H9 (cell line): ENCODE measurements around the gene LRRC31. TPM values are rescaled to one million over a fixed set of nuclear protein-coding genes. Genes with fewer than 3 reads are reported as not detected.

Experiments used
- DNase-seq: peaks from one replicate; pipeline ENCODE4 v3.0.0-alpha.2; 2017
- H2AFZ ChIP-seq: one replicate; pipeline ENCODE4 v1.6.1; 2013; ENCODE audit warnings: mild to moderate bottlenecking, low read length, control low read depth, moderate library complexity
- H2AK5ac ChIP-seq: 2 replicates; pipeline ENCODE4 v1.6.1; 2013; ENCODE audit warnings: low read length, control low read depth, mixed read lengths; ENCODE audit not compliant: insufficient read length
- H2BK120ac ChIP-seq: one replicate; pipeline ENCODE4 v1.6.1; 2013; ENCODE audit warnings: low read depth, mild to moderate bottlenecking, low read length, control low read depth, inconsistent platforms; ENCODE audit not compliant: poor library complexity, severe bottlenecking
- H2BK12ac ChIP-seq: 2 replicates; pipeline ENCODE4 v1.6.1; 2013; ENCODE audit warnings: low read length, control low read depth, mixed read lengths, low read depth; ENCODE audit not compliant: insufficient read length
- H2BK15ac ChIP-seq: 2 replicates; pipeline ENCODE4 v1.6.1; 2013; ENCODE audit warnings: low read depth, low read length, control low read depth
- H2BK20ac ChIP-seq: one replicate; pipeline ENCODE4 v1.6.1; 2013; ENCODE audit warnings: low read depth, mild to moderate bottlenecking, low read length, control low read depth, inconsistent platforms; ENCODE audit not compliant: poor library complexity, severe bottlenecking
- H2BK5ac ChIP-seq: 2 replicates; pipeline ENCODE4 v1.6.1; 2013; ENCODE audit warnings: low read length, control low read depth, mixed read lengths; ENCODE audit not compliant: insufficient read length
- H3K14ac ChIP-seq: 2 replicates; pipeline ENCODE4 v1.6.1; 2013; ENCODE audit warnings: low read length, control low read depth; ENCODE audit not compliant: insufficient read depth
- H3K18ac ChIP-seq: 2 replicates; pipeline ENCODE4 v1.6.1; 2013; ENCODE audit warnings: low read depth, mild to moderate bottlenecking, mixed read lengths, low read length, control low read depth; ENCODE audit not compliant: insufficient read length
- H3K23ac ChIP-seq: 2 replicates; pipeline ENCODE4 v1.6.1; 2013; ENCODE audit warnings: low read length, control low read depth, mixed read lengths, low read depth; ENCODE audit not compliant: insufficient read length
- H3K23me2 ChIP-seq: 2 replicates; pipeline ENCODE4 v1.6.1; 2013; ENCODE audit warnings: low read depth, mild to moderate bottlenecking, mixed read lengths, low read length, control low read depth; ENCODE audit not compliant: insufficient read length, poor library complexity, severe bottlenecking
- H3K27ac ChIP-seq: 2 replicates; pipeline ENCODE4 v1.5.1; 2013; ENCODE audit warnings: low read length, control low read depth, mixed read lengths, low read depth; ENCODE audit not compliant: insufficient read length
- H3K27me3 ChIP-seq: 2 replicates; pipeline ENCODE4 v1.6.1; 2013; ENCODE audit warnings: low read length, control low read depth, inconsistent platforms; ENCODE audit not compliant: insufficient read depth
- H3K4ac ChIP-seq: 2 replicates; pipeline ENCODE4 v1.6.1; 2013; ENCODE audit warnings: low read depth, mild to moderate bottlenecking, control low read depth, inconsistent platforms, low read length, moderate library complexity
- H3K4me1 ChIP-seq: 2 replicates; pipeline ENCODE4 v1.6.1; 2013; ENCODE audit warnings: low read length, control low read depth, inconsistent platforms; ENCODE audit not compliant: insufficient read depth
- H3K4me2 ChIP-seq: 2 replicates; pipeline ENCODE4 v1.6.1; 2013; ENCODE audit warnings: low read length, control low read depth, mixed read lengths; ENCODE audit not compliant: insufficient read length, insufficient read depth
- H3K56ac ChIP-seq: 2 replicates; pipeline ENCODE4 v1.6.1; 2013; ENCODE audit warnings: low read depth, mild to moderate bottlenecking, mixed read lengths, low read length, control low read depth; ENCODE audit not compliant: insufficient read length
- H3K79me1 ChIP-seq: 2 replicates; pipeline ENCODE4 v1.6.1; 2013; ENCODE audit warnings: low read depth, mild to moderate bottlenecking, moderate library complexity, low read length, control low read depth, inconsistent platforms; ENCODE audit not compliant: insufficient read depth, poor library complexity, severe bottlenecking
- H3K79me2 ChIP-seq: 2 replicates; pipeline ENCODE4 v1.6.1; 2013; ENCODE audit warnings: low read length, control low read depth, inconsistent platforms; ENCODE audit not compliant: insufficient read depth
- H3K9ac ChIP-seq: 2 replicates; pipeline ENCODE4 v1.6.1; 2013; ENCODE audit warnings: low read length, control low read depth, mixed read lengths; ENCODE audit not compliant: insufficient read length; ENCODE audit errors: extremely low read depth
- H3K9me3 ChIP-seq: one replicate; pipeline ENCODE4 v1.6.1; 2013; ENCODE audit warnings: low read depth, low read length, inconsistent platforms; ENCODE audit not compliant: control insufficient read depth
- H3T11ph ChIP-seq: one replicate; pipeline ENCODE4 v1.6.1; 2013; ENCODE audit warnings: mild to moderate bottlenecking, low read length, control low read depth, inconsistent platforms
- H4K20me1 ChIP-seq: one replicate; pipeline ENCODE4 v1.6.1; 2013; ENCODE audit not compliant: control insufficient read depth, insufficient read length, insufficient read depth
- H4K5ac ChIP-seq: 2 replicates; pipeline ENCODE4 v1.6.1; 2013; ENCODE audit warnings: low read depth, mild to moderate bottlenecking, mixed read lengths, low read length, control low read depth; ENCODE audit not compliant: insufficient read length
- H4K8ac ChIP-seq: replicated peaks from 2 replicates; pipeline ENCODE4 v1.6.1; 2013; ENCODE audit warnings: low read length, control low read depth, mixed read lengths, low read depth; ENCODE audit not compliant: insufficient read length
- H4K91ac ChIP-seq: 2 replicates; pipeline ENCODE4 v1.6.1; 2013; ENCODE audit warnings: low read depth, mild to moderate bottlenecking, moderate library complexity, mixed read lengths, low read length, control low read depth; ENCODE audit not compliant: insufficient read length
- H3K27ac Mint-ChIP-seq, 3 experiments: 2 replicates in 2 of 3; 3 replicates in 1 of 3; pipeline ENCODE4 v1.8.0; 2020 to 2021; ENCODE audit warnings: mixed read lengths in 3 of 3, mild to moderate bottlenecking in 1 of 3, moderate library complexity in 1 of 3
- H3K27me3 Mint-ChIP-seq: 2 replicates; pipeline ENCODE4 v1.8.0; 2021; ENCODE audit warnings: low read depth, mild to moderate bottlenecking, moderate library complexity, mixed read lengths
- H3K36me3 Mint-ChIP-seq, 3 experiments: 2 replicates in 2 of 3; 3 replicates in 1 of 3; pipeline ENCODE4 v1.8.0; 2020 to 2021; ENCODE audit warnings: low read depth in 3 of 3, mixed read lengths in 3 of 3; ENCODE audit not compliant: insufficient read depth in 1 of 3
- H3K4me1 Mint-ChIP-seq, 2 experiments: 2 replicates each; pipeline ENCODE4 v1.8.0; 2020; ENCODE audit warnings: mixed read lengths in 2 of 2
- H3K4me3 Mint-ChIP-seq, 2 experiments: 2 replicates in 1 of 2; 3 replicates in 1 of 2; pipeline ENCODE4 v1.8.0; 2020 to 2021; ENCODE audit warnings: mild to moderate bottlenecking in 2 of 2, mixed read lengths in 2 of 2, moderate library complexity in 1 of 2
- H3K9me3 Mint-ChIP-seq, 2 experiments: 2 replicates in 1 of 2; 3 replicates in 1 of 2; pipeline ENCODE4 v1.8.0; 2020; ENCODE audit warnings: mild to moderate bottlenecking in 2 of 2, mixed read lengths in 2 of 2, moderate library complexity in 1 of 2
- CTCF ChIP-seq: fragments of 200-600 bp; sonication (generic); conservative IDR thresholded peaks from 3 replicates; pipeline ENCODE4 v1.8.0; 2021; ENCODE audit warnings: antibody characterized with exemption, mild to moderate bottlenecking
- WGBS: extraction: QIAGEN DNeasy Blood & Tissue Kit; methylation state at CpG from one replicate; pipeline ENCODE4 v1.1.7; 2013; ENCODE audit warnings: missing lambda C conversion rate, low lambda C conversion rate, mixed read lengths; ENCODE audit not compliant: insufficient read length; ENCODE audit errors: extremely low coverage; 5-methylcytosine and 5-hydroxymethylcytosine counted together
- total RNA-seq: library from RNA; stranded (reverse); gene quantifications from 2 replicates; pipeline ENCODE4 v1.2.1, GENCODE V29; 2021

LRRC31 gene
- total RNA-seq, 1 experiment from 2014 or later = not detected

GRCh38 chr3:169861871-169862270 lies 7.9 kb downstream of the LRRC31 start:
- Histone ChIP-seq H3K18ac (no peak overlapping the region), H2BK15ac (no peak overlapping the region), H3K79me1 (no peaks in the 10 kb centered on the region), H2BK120ac (no peak overlapping the region), H3K56ac (no peak overlapping the region), H4K20me1 (no peaks in the 10 kb centered on the region), H2AK5ac (no peak overlapping the region), H3K23me2 (no peaks in the 10 kb centered on the region), H2AFZ (no peak overlapping the region), H3K27me3 (no peaks in the 10 kb centered on the region), H3K4me2 (no peak overlapping the region), H3K9me3 (no peaks in the 10 kb centered on the region), H3K4me1 (peaks cover 3% of the 10 kb centered on the region; the same call in 1 of the 2 replicates), H3K4ac (no peak overlapping the region), H4K91ac (no peak overlapping the region), H4K8ac (no peak overlapping the region), H2BK12ac (no peak overlapping the region), H3K27ac (no peak overlapping the region), H3K9ac (no peak overlapping the region), H3K14ac (no peak overlapping the region), H2BK5ac (no peak overlapping the region), H3K23ac (no peak overlapping the region), H3T11ph (no peak overlapping the region), H3K79me2 (no peaks in the 10 kb centered on the region), H2BK20ac (no peak overlapping the region), H4K5ac (no peak overlapping the region)
- 0 out of 3 replicates have a peak, but pooled peaks have one; percentile 11 for TF ChIP-seq CTCF
- H3K9me3 Mint-ChIP-seq = no peaks in the 10 kb centered on the region
- no CpG with 5 or more reads among the region's 5 CpGs for WGBS
- H3K4me1 Mint-ChIP-seq = peaks cover 7 to 8% of the 10 kb centered on the region in 2 experiments
- H3K27me3 Mint-ChIP-seq = no peaks in the 10 kb centered on the region
- no peak overlapping the region for H3K4me3 Mint-ChIP-seq
- no peaks in the 10 kb centered on the region for H3K36me3 Mint-ChIP-seq
- H3K27ac Mint-ChIP-seq = peak overlapping the region in 1 of 3 experiments; percentile 78; a peak in 2 of 7 replicates
- peak; percentile 65 for DNase-seq
